ENCODE measurements around the gene ATP8B4. TPM values are rescaled to one million over a fixed set of nuclear protein-coding genes. Genes with fewer than 3 reads are reported as not detected.

ATP8B4 gene
- polyA plus RNA-seq, 1 experiment: 1.0 TPM

DNA sequence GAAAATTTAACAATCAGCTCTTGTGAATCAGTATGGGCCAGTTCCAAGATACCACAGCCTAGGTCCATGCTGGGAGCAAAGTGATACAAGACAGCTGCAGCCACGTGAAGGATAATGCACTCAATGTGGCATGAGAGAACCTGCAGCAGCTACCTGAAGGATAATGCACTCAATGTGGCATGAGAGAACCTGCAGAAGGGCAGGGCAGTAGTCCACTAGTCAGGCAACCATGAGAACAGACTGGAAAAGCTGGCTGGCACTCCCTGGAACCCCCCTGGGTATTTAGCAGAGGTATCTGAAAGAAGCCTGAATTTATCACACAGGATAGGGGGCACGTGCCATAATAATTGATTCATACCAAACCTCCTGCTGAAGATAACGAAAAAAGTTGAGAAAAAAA lies 237.6 kb downstream of the ATP8B4 start:
- no peaks in the 10 kb centered on the region for H3K9me3 ChIP-seq (ENCODE audit: control insufficient read depth, insufficient read depth, low read length)
- no peaks in the 10 kb centered on the region for H3K27me3 ChIP-seq (ENCODE audit: control insufficient read depth, insufficient read depth, low read length)
- ChIA-PET POLR2A (no interaction called here), CTCF (no interaction called here)
- DNase-seq (ENCODE audit: low read depth, low spot score): no peak
- no peak overlapping the region for H3K27ac ChIP-seq (ENCODE audit: low read depth, low read length)
- H3K4me3 ChIP-seq (ENCODE audit: low read depth, low read length): no peak overlapping the region
- TF ChIP-seq, protein P1, sequence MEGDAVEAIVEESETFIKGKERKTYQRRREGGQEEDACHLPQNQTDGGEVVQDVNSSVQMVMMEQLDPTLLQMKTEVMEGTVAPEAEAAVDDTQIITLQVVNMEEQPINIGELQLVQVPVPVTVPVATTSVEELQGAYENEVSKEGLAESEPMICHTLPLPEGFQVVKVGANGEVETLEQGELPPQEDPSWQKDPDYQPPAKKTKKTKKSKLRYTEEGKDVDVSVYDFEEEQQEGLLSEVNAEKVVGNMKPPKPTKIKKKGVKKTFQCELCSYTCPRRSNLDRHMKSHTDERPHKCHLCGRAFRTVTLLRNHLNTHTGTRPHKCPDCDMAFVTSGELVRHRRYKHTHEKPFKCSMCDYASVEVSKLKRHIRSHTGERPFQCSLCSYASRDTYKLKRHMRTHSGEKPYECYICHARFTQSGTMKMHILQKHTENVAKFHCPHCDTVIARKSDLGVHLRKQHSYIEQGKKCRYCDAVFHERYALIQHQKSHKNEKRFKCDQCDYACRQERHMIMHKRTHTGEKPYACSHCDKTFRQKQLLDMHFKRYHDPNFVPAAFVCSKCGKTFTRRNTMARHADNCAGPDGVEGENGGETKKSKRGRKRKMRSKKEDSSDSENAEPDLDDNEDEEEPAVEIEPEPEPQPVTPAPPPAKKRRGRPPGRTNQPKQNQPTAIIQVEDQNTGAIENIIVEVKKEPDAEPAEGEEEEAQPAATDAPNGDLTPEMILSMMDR (IDR thresholded peaks at IDR 0.05; ENCODE audit: low read depth, low read length): no peak

- no peaks in the 10 kb centered on the region for H3K27me3 ChIP-seq (ENCODE audit: control insufficient read depth, insufficient read depth, low read length)
- no peak overlapping the region for H3K4me3 ChIP-seq (ENCODE audit: low read depth, low read length)
- no peaks in the 10 kb centered on the region for H3K9me3 ChIP-seq (ENCODE audit: control insufficient read depth, insufficient read depth, low read length)
- ChIA-PET POLR2A (no interaction called here), CTCF (interaction anchor here (1.3 kb wide), 1 partner anchor 174 kb away, joined by 5 read pairs; no protein-coding TSS in a partner anchor)
- TF ChIP-seq, protein P1 (IDR thresholded peaks at IDR 0.05; ENCODE audit: low read depth, low read length): no peak
- H3K27ac ChIP-seq (ENCODE audit: low read depth, low read length): peak overlapping the region; percentile 82
- DNase-seq (ENCODE audit: low read depth, low spot score): no peak
Observed at GRCh38 chr15:49877873-49878521, 241.0 kb downstream of the ATP8B4 start.

DNA sequence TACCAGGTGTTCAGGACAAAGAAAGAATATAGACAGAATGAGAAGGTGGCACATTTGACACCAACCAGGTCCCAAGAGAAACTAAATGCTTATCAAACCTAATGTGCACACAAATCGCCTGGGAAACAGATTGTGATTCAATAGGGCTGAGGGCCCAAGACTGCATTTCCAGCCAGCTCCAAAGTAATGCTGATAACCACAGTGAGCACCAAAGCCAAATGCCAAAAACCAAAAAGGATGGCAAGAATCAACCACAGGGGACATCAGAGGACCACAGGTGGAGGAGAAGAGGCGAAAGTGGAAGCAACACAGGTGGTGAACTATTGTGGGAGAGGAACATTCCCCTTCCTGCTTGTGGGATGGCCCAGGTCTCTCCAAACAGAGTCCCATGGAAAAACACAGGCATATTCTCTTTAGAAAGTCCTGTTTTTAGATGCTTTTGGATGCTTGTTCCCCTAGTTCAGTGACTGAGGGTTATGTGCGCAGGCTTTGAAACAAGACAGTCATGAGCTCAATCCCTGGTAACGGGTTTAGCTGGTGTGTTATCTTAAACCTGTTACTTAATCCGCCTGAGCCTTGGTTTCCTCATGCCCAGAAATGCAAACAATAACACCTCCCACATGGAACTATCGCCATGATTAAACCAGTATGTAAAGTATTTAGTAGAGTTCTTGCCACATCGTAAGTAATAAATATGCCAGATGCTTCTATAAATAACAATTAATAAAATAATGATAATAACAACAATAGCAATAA lies 241.7 kb downstream of the ATP8B4 start:
- TF ChIP-seq, protein P1 (IDR thresholded peaks at IDR 0.05; ENCODE audit: low read depth, low read length): no peak
- H3K9me3 ChIP-seq (ENCODE audit: control insufficient read depth, insufficient read depth, low read length): no peaks in the 10 kb centered on the region
- no peaks in the 10 kb centered on the region for H3K27me3 ChIP-seq (ENCODE audit: control insufficient read depth, insufficient read depth, low read length)
- no peak overlapping the region for H3K4me3 ChIP-seq (ENCODE audit: low read depth, low read length)
- POLR2A ChIA-PET: no interaction called here
- CTCF ChIA-PET: interaction anchor here (1.2 to 1.3 kb wide), 2 partner anchors 14 to 174 kb away, joined by 4 to 5 read pairs; no protein-coding TSS in a partner anchor
- DNase-seq (ENCODE audit: low read depth, low spot score): no peak
- peak overlapping the region; percentile 47 for H3K27ac ChIP-seq (ENCODE audit: low read depth, low read length)

- H3K9me3 ChIP-seq (ENCODE audit: control insufficient read depth, insufficient read depth, low read length): no peaks in the 10 kb centered on the region
- no peak for DNase-seq (ENCODE audit: low read depth, low spot score)
- no peak overlapping the region for H3K4me3 ChIP-seq (ENCODE audit: low read depth, low read length)
- CTCF ChIA-PET: interaction anchor here (1.2 kb wide), 1 partner anchor 14 kb away, joined by 4 read pairs; no protein-coding TSS in a partner anchor
- TF ChIP-seq, protein P1 (IDR thresholded peaks at IDR 0.05; ENCODE audit: low read depth, low read length): peak; percentile 12; the same call in 1 of the 2 replicates
- POLR2A ChIA-PET: no interaction called here
- no peak overlapping the region for H3K27ac ChIP-seq (ENCODE audit: low read depth, low read length)
- no peaks in the 10 kb centered on the region for H3K27me3 ChIP-seq (ENCODE audit: control insufficient read depth, insufficient read depth, low read length)
Observed at GRCh38 chr15:49876401-49877038, 242.5 kb downstream of the ATP8B4 start.
